Esophagus squamous epithelium (tissue), 5 donors: ENCODE measurements around the gene COL28A1. TPM values are rescaled to one million over a fixed set of nuclear protein-coding genes. Genes with fewer than 3 reads are reported as not detected.

Experiments
- DNase-seq: peaks from one replicate; lab custom pipeline; 2025; lab: John Stamatoyannopoulos, UW
- H3K27ac ChIP-seq, 4 donors: fragments of 200-600 bp; sonication (generic); one replicate each; pipeline ENCODE4 v1.5.1; 2016 to 2019; ENCODE audit warnings: mild to moderate bottlenecking in 1 of 4
- H3K27me3 ChIP-seq, 4 donors: fragments of 200-600 bp; sonication (generic); 1 replicate in 3 of 4; 2 replicates in 1 of 4; pipeline versions ENCODE4 v1.5.1 to v1.6.0; 2017 to 2021; ENCODE audit warnings: antibody characterized with exemption in 1 of 4
- H3K36me3 ChIP-seq, 3 donors: fragments of 200-600 bp; sonication (generic); one replicate each; pipeline ENCODE4 v1.5.1; 2016 to 2019
- H3K4me1 ChIP-seq, 3 donors: fragments of 200-600 bp; sonication (generic); one replicate each; pipeline ENCODE4 v1.5.1; 2017 to 2019
- H3K4me3 ChIP-seq, 4 donors: fragments of 200-600 bp; sonication (generic); 1 replicate in 3 of 4; 2 replicates in 1 of 4; pipeline ENCODE4 v1.5.1; 2016 to 2019; ENCODE audit warnings: mild to moderate bottlenecking in 2 of 4, moderate library complexity in 1 of 4
- H3K9me3 ChIP-seq, 3 donors: fragments of 200-600 bp; sonication (generic); one replicate each; pipeline ENCODE4 v1.5.1; 2016 to 2019
- POLR2A ChIP-seq, 4 donors: fragments of 450-650 bp; IDR thresholded peaks; one replicate each; pipeline ENCODE4 v1.6.1; 2017; ENCODE audit warnings: antibody characterized with exemption in 4 of 4, mild to moderate bottlenecking in 4 of 4, moderate library complexity in 3 of 4
- WGBS, 2 donors: methylation state at CpG; one replicate each; pipeline ENCODE4 v1.1.5; 2018; 5-methylcytosine and 5-hydroxymethylcytosine counted together
- intact Hi-C: fragments of 100-400 bp; cut with DNase I; formaldehyde crosslinking; loops from one replicate; pipeline ENCODE4 v1.15.0; 2022
- total RNA-seq, 4 donors: library from RNA; depleted of rRNA; stranded (reverse); fragments of >200 nt; gene quantifications; one replicate each; pipeline ENCODE4 v1.1.0, GENCODE V29; 2016
- TF ChIP-seq, protein P1 (sequence below), 6 experiments: fragments of 450-650 bp in 4 of 6; fragments of 200-600 bp in 2 of 6; sonication (generic) in 2 of 6; IDR thresholded peaks; one replicate each; pipeline ENCODE4 v1.5.1; 2016 to 2019; ENCODE audit warnings: antibody characterized with exemption in 6 of 6, mild to moderate bottlenecking in 4 of 6, moderate library complexity in 4 of 6
- donor health status: DM: yes; HTN: yes; CAD: no.

The COL28A1 gene
- total RNA-seq, 4 donors from 2014 or later = 0.11 to 3.1 (median 0.40) TPM

DNA sequence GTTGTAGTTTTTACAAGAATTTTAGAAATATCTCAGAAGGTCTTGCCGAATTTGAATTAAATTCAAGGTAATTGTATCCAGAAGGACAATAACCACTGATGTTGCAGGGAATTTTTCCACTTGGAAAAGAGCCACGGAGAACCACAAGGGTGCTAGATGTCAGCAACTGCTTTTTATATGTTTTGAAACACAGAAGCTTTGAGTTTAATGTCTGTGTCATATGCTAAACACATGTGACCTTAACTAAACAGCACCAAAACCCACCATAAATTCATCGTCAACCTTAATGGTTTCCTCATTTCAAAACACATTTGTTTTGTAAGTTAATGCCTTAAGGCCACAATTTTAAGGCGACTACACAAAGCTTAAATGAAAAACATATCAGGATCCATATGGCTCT, 106.9 kb downstream of the COL28A1 start:
- peaks cover 0 to 4% (median 0%) of the 10 kb centered on the region in 3 donors for H3K4me1 ChIP-seq
- intact Hi-C loops = no loop called here
- no peak overlapping the region for H3K4me3 ChIP-seq
- TF ChIP-seq, protein P1, sequence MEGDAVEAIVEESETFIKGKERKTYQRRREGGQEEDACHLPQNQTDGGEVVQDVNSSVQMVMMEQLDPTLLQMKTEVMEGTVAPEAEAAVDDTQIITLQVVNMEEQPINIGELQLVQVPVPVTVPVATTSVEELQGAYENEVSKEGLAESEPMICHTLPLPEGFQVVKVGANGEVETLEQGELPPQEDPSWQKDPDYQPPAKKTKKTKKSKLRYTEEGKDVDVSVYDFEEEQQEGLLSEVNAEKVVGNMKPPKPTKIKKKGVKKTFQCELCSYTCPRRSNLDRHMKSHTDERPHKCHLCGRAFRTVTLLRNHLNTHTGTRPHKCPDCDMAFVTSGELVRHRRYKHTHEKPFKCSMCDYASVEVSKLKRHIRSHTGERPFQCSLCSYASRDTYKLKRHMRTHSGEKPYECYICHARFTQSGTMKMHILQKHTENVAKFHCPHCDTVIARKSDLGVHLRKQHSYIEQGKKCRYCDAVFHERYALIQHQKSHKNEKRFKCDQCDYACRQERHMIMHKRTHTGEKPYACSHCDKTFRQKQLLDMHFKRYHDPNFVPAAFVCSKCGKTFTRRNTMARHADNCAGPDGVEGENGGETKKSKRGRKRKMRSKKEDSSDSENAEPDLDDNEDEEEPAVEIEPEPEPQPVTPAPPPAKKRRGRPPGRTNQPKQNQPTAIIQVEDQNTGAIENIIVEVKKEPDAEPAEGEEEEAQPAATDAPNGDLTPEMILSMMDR (IDR thresholded peaks at IDR 0.05) = no peak
- TF ChIP-seq POLR2A (IDR thresholded peaks at IDR 0.05) = no peak
- DNase-seq = no peak
- no peaks in the 10 kb centered on the region for H3K9me3 ChIP-seq
- H3K36me3 ChIP-seq = no peaks in the 10 kb centered on the region
- no peak overlapping the region for H3K27ac ChIP-seq
- whole genome bisulfite sequencing, 2 donors = 74 to 84% methylated on average over 3 to 4 of the region's 4 CpGs
- no peaks in the 10 kb centered on the region for H3K27me3 ChIP-seq

DNA sequence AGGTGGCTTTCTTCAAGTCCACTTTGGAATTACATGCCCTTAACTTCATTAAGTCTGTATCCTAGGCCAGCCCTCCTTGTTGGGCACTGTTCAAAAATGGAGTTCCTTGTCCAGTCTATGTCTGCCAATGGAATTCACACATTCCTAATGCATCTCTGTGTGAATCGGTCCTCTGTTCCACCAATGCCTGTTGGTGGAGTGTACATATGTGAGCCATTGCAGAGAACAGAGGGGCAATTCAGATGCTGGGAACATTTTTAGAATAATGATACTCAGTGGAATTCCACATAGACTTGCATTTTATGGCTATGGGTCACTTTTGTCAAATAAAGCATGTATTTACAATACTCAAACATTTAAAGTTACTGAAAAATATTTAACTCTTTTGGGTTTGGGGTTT, 108.3 kb downstream of the COL28A1 start:
- no peaks in the 10 kb centered on the region for H3K27me3 ChIP-seq
- DNase-seq = no peak
- H3K4me1 ChIP-seq = peaks cover 0 to 4% (median 0%) of the 10 kb centered on the region in 3 donors
- no peaks in the 10 kb centered on the region for H3K9me3 ChIP-seq
- H3K4me3 ChIP-seq = no peak overlapping the region
- intact Hi-C loops = no loop called here
- no peaks in the 10 kb centered on the region for H3K36me3 ChIP-seq
- H3K27ac ChIP-seq = no peak overlapping the region
- TF ChIP-seq, protein P1 (IDR thresholded peaks at IDR 0.05) = no peak
- no peak for TF ChIP-seq POLR2A (IDR thresholded peaks at IDR 0.05)
- WGBS, 2 donors = 73 to 78% methylated on average over 1 of the region's 1 CpG

DNA sequence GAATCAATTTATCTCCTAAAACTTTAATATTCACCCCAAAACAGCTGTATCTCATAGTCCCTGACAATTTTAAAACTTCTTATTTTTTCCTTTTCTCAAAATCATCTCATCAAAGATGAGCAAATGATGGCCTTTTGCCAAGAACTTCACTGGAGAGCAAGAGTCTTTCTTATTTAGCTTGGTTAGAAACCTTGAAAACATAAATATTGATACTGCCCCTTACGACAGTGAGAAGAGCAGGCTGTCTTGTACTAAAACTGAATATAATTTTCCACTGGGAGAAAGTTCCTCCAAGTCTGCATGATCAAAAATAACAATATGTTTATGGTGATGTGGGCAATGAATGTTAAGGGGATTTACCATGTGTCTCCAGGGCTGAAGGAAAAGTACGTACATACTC, 109.0 kb downstream of the COL28A1 start:
- Histone ChIP-seq H3K4me1 (peaks cover 0 to 4% (median 0%) of the 10 kb centered on the region in 3 donors), H3K36me3 (no peaks in the 10 kb centered on the region), H3K4me3 (no peak overlapping the region), H3K27me3 (no peaks in the 10 kb centered on the region), H3K27ac (no peak overlapping the region), H3K9me3 (no peaks in the 10 kb centered on the region)
- DNase-seq = no peak
- intact Hi-C loops = no loop called here
- TF ChIP-seq POLR2A (IDR thresholded peaks at IDR 0.05) = no peak
- TF ChIP-seq, protein P1 (IDR thresholded peaks at IDR 0.05) = no peak
- WGBS, 2 donors = 45 to 78% methylated on average over 2 of the region's 2 CpGs

DNA sequence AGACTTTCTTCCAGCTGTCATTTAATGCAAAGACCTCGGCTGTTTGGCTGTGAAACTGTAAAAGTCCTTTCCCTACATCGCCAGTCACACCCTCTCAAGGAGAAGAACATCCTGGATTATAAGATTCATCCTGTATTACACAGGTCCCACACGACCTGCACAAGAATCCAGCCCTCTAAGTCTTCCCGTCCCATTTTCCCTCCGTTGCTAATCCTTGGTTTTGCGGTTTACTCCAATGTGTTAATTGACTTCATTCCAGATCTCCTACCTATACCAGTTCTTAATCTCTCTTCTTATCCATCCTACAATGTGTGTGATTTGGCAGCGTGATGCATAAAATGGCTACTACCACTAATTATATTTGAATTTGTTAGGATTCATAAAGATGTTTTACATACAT, 110.4 kb downstream of the COL28A1 start:
- 72 to 74% methylated on average over 7 of the region's 7 CpGs for WGBS, 2 donors
- no peak for DNase-seq
- no peak overlapping the region for H3K4me3 ChIP-seq
- H3K27ac ChIP-seq = no peak overlapping the region
- no peaks in the 10 kb centered on the region for H3K27me3 ChIP-seq
- H3K36me3 ChIP-seq = no peaks in the 10 kb centered on the region
- intact Hi-C loops = no loop called here
- H3K4me1 ChIP-seq = peaks cover 0 to 4% (median 0%) of the 10 kb centered on the region in 3 donors
- H3K9me3 ChIP-seq = no peaks in the 10 kb centered on the region
- TF ChIP-seq, protein P1 (IDR thresholded peaks at IDR 0.05) = no peak
- no peak for TF ChIP-seq POLR2A (IDR thresholded peaks at IDR 0.05)

DNA sequence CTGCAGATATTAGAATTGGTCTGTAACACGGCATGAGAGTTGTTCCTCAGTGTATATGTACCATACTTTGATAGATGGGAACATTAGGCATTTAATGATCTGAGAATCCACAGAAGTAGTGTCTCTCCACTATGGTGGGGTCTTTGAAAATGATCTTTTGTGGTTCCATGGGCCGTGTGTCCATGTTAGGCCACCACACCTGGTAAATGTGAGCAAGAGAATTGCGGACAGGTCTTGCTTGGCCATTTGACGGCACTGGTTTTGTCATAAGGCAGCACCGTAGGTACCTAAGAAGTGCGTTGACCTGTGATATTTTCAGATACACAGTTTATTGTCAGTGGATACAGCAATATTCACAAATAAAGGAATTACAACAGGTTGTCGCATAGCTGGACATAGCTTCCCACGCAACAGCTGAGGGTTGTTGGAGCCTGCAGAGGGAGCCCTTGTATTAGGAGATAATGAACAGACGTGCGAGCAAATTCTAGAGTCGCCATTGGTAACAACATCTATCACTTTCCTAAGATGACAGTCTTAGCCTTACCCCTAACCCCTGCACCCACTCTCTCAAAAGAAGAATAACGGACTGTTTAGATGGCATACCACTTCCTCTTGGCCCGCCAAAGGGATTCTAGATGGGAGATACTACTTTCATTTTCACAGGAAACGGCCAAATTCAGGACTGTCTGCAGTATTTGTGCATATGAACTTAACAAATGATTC, 111.4 kb downstream of the COL28A1 start:
- DNase-seq = no peak
- Histone ChIP-seq H3K4me3 (peak overlapping the region; percentile 7 to 69 (median 39)), H3K36me3 (no peaks in the 10 kb centered on the region), H3K4me1 (peaks cover 0 to 4% (median 0%) of the 10 kb centered on the region in 3 donors), H3K9me3 (no peaks in the 10 kb centered on the region), H3K27ac (no peak overlapping the region), H3K27me3 (no peaks in the 10 kb centered on the region)
- intact Hi-C loops = loop anchor here (5.0 kb wide), 1 partner anchor 113 kb away; the partner anchor contains the start of gene COL28A1
- TF ChIP-seq POLR2A (IDR thresholded peaks at IDR 0.05) = no peak
- TF ChIP-seq, protein P1 (IDR thresholded peaks at IDR 0.05) = peak; percentile 57 to 82 (median 68)
- 31 to 34% methylated on average over 12 to 14 of the region's 14 CpGs for WGBS, 2 donors
